K562 (cell line): ENCODE results near the gene ATP2A1. TPM values are rescaled to one million over a fixed set of nuclear protein-coding genes. Genes with fewer than 3 reads are reported as not detected.
A peak's percentile ranks its signal among the peaks of the same experiment; 100 is the strongest.

ENCODE experiments used
- ARNT ChIP-seq, 2 experiments: fragments of 450-650 bp; IDR thresholded peaks; 2 replicates each; pipeline ENCODE4 v1.6.1; 2016; ENCODE audit warnings: mild to moderate bottlenecking in 1 of 2
- CBX1 ChIP-seq: sonication (generic); IDR thresholded peaks from 2 replicates; pipeline ENCODE4 v1.6.1; 2016; ENCODE audit warnings: antibody characterized with exemption, low read depth, mild to moderate bottlenecking
- COPS2 ChIP-seq: fragments of 450-650 bp; conservative IDR thresholded peaks from 2 replicates; pipeline ENCODE4 v1.6.1; 2016; ENCODE audit warnings: mild to moderate bottlenecking, moderate library complexity
- ELF4 ChIP-seq: fragments of 450-650 bp; formaldehyde crosslinking; IDR thresholded peaks from 2 replicates; pipeline ENCODE4 v1.4.0; 2022; ENCODE audit warnings: missing genetic modification characterization
- HDAC8 ChIP-seq: fragments of 450-650 bp; IDR thresholded peaks from 2 replicates; pipeline ENCODE4 v1.6.1; 2016; ENCODE audit warnings: mild to moderate bottlenecking, missing genetic modification characterization, moderate library complexity, missing compliant biosample characterization
- HMGN3 ChIP-seq: IDR thresholded peaks from 2 replicates; pipeline ENCODE4 v1.6.1; 2011; ENCODE audit warnings: borderline replicate concordance, low read depth, mild to moderate bottlenecking, mixed read lengths, low read length; ENCODE audit not compliant: insufficient read length; ENCODE audit errors: extremely low read depth
- HSF4 ChIP-seq: fragments of 250-450 bp; sonication (Bioruptor Pico); IDR thresholded peaks from 2 replicates; pipeline ENCODE4 v2.1.2; 2022; ENCODE audit warnings: mild to moderate bottlenecking, moderate library complexity, borderline replicate concordance
- LEF1 ChIP-seq: fragments of 450-650 bp; IDR thresholded peaks from 2 replicates; pipeline ENCODE4 v1.6.1; 2016; ENCODE audit warnings: mild to moderate bottlenecking
- POLR2B ChIP-seq: fragments of 450-650 bp; IDR thresholded peaks from 2 replicates; pipeline ENCODE4 v1.6.1; 2018; ENCODE audit warnings: low read depth; ENCODE audit not compliant: partially characterized antibody
- SMAD3 ChIP-seq: fragments of 450-650 bp; formaldehyde crosslinking; conservative IDR thresholded peaks from 2 replicates; pipeline ENCODE4 v1.4.0; 2020; ENCODE audit warnings: mild to moderate bottlenecking
- STAT5B ChIP-seq: fragments of 250-450 bp; sonication (Bioruptor Pico); IDR thresholded peaks from 2 replicates; pipeline ENCODE4 v1.8.0; 2021; ENCODE audit warnings: mild to moderate bottlenecking, inconsistent platforms
- TAF15 ChIP-seq: fragments of 200-400 bp; formaldehyde crosslinking; IDR thresholded peaks from 2 replicates; pipeline ENCODE4 v1.6.1; 2017; ENCODE audit warnings: mild to moderate bottlenecking, low read depth, low read length, moderate library complexity
- ZNF124 ChIP-seq: sonication (generic); formaldehyde crosslinking; IDR thresholded peaks from 2 replicates; pipeline ENCODE4 v1.8.1; 2022; ENCODE audit warnings: missing genetic modification reagents
- ZNF347 ChIP-seq: fragments of 450-650 bp; formaldehyde crosslinking; IDR thresholded peaks from 2 replicates; pipeline ENCODE4 v1.4.0; 2020; ENCODE audit warnings: low read depth, mild to moderate bottlenecking, moderate library complexity
- ZNF696 ChIP-seq: fragments of 250-450 bp; sonication (Bioruptor Pico); conservative IDR thresholded peaks from 2 replicates; pipeline ENCODE4 v1.4.0; 2020; ENCODE audit warnings: mild to moderate bottlenecking, moderate library complexity
- polyA plus RNA-seq, 8 experiments: library from polyadenylated mRNA; depleted of rRNA in 4 of 8; stranded (reverse) in 5 of 8; unstranded in 3 of 8; fragments of >200 nt; fragmentation: Nextera tagmentation in 2 of 8; fragmentation: Illumina TruSeq in 1 of 8; extraction: Ambion mirVana in 2 of 8; extraction: Trizol in 1 of 8; gene quantifications; 2 replicates each; pipeline versions ENCODE4 v1.2.1 to v1.2.3, GENCODE V29; 2011 to 2014; ENCODE audit warnings: inconsistent platforms in 1 of 8, missing spikeins in 1 of 8
- total RNA-seq, 7 experiments: library from RNA; depleted of rRNA in 6 of 7; stranded (reverse); fragments of >200 nt in 6 of 7; fragmentation: Illumina TruSeq in 2 of 7; extraction: Trizol in 2 of 7; gene quantifications; 2 replicates each; pipeline versions ENCODE4 v1.2.1 to v1.2.3, GENCODE V29; 2011 to 2021; ENCODE audit warnings: low replicate concordance in 1 of 7
- TF ChIP-seq, protein P1 (sequence below), 2 experiments: fragments of 250-450 bp in 1 of 2; fragments of 450-650 bp in 1 of 2; sonication (Bioruptor Pico) in 1 of 2; IDR thresholded peaks; 2 replicates each; pipeline versions ENCODE4 v1.6.1 to v1.8.0; 2016 to 2021; ENCODE audit warnings: mild to moderate bottlenecking in 2 of 2, moderate library complexity in 2 of 2, missing compliant biosample characterization in 1 of 2, missing genetic modification characterization in 1 of 2
- TF ChIP-seq, protein P2 (sequence below): fragments of 450-650 bp; IDR thresholded peaks from 2 replicates; pipeline ENCODE4 v1.6.1; 2016; ENCODE audit warnings: mild to moderate bottlenecking, moderate library complexity

The ATP2A1 gene
- total and polyA plus RNA-seq, 9 of the 15 experiments (the other 6 are each of a cell fraction or from before 2014, with no cell fraction given): 0.25 to 2.6 (median 0.65) TPM

DNA sequence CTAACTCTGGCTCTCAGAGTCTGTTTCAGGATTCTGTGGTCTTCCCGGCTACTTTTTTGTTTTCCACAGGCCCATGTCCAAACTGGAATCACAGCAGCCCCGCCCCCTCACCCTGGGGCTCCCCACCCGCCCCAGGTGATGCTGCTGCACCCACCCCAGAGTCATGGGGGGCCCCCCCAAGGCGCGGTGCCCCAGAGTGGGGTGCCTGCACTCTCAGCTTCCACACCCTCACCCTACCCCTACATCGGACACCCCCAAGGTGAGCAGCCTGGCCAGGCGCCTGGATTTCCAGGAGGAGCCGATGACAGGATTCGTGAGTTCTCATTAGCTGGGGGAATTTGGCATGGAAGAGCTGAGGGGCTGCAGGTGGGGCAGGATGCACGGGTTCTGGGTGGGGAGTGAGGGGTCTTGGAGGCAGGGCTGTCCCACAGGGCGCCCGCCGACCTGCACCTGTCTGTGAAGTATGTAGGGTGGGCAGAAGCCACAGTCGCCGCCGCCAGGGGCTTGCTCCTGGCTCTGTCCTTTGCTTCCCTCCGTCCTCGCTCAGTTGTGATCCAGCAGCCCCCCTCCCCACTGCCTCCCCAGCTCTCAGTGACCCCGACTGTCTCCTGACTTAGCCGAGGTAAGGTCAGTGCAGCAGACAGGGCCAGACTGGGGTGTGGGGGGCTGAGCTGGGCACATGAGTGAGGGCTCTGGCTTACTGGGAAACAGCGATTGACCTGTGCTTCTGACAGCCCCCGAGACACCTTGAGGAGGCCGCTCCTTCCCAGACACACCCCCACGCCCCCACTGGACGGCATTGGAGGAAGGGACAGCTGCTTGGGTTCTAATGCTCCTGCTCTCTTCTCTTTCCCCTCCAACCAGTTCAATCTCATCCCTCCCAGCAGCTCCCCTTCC is 42.2 kb upstream of the ATP2A1 start (continued):
- TF ChIP-seq LEF1 (no peak), HDAC8 (no peak), STAT5B (no peak), POLR2B (peak; percentile 20), HSF4 (no peak), ZNF696 (CRISPR knock-in tag) (no peak), ARNT (IDR thresholded peaks at IDR 0.05) (no peak), ZNF347 (no peak), SMAD3 (no peak), CBX1 (no peak), HMGN3 (no peak), COPS2 (no peak), ZNF124 (CRISPR knock-in tag) (no peak), TAF15 (no peak), ELF4 (no peak)
- TF ChIP-seq, protein P1, sequence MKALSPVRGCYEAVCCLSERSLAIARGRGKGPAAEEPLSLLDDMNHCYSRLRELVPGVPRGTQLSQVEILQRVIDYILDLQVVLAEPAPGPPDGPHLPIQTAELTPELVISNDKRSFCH (CRISPR knock-in tag; IDR thresholded peaks at IDR 0.05): no peak
- TF ChIP-seq, protein P1 (tag; IDR thresholded peaks at IDR 0.05): no peak
- TF ChIP-seq, protein P2, sequence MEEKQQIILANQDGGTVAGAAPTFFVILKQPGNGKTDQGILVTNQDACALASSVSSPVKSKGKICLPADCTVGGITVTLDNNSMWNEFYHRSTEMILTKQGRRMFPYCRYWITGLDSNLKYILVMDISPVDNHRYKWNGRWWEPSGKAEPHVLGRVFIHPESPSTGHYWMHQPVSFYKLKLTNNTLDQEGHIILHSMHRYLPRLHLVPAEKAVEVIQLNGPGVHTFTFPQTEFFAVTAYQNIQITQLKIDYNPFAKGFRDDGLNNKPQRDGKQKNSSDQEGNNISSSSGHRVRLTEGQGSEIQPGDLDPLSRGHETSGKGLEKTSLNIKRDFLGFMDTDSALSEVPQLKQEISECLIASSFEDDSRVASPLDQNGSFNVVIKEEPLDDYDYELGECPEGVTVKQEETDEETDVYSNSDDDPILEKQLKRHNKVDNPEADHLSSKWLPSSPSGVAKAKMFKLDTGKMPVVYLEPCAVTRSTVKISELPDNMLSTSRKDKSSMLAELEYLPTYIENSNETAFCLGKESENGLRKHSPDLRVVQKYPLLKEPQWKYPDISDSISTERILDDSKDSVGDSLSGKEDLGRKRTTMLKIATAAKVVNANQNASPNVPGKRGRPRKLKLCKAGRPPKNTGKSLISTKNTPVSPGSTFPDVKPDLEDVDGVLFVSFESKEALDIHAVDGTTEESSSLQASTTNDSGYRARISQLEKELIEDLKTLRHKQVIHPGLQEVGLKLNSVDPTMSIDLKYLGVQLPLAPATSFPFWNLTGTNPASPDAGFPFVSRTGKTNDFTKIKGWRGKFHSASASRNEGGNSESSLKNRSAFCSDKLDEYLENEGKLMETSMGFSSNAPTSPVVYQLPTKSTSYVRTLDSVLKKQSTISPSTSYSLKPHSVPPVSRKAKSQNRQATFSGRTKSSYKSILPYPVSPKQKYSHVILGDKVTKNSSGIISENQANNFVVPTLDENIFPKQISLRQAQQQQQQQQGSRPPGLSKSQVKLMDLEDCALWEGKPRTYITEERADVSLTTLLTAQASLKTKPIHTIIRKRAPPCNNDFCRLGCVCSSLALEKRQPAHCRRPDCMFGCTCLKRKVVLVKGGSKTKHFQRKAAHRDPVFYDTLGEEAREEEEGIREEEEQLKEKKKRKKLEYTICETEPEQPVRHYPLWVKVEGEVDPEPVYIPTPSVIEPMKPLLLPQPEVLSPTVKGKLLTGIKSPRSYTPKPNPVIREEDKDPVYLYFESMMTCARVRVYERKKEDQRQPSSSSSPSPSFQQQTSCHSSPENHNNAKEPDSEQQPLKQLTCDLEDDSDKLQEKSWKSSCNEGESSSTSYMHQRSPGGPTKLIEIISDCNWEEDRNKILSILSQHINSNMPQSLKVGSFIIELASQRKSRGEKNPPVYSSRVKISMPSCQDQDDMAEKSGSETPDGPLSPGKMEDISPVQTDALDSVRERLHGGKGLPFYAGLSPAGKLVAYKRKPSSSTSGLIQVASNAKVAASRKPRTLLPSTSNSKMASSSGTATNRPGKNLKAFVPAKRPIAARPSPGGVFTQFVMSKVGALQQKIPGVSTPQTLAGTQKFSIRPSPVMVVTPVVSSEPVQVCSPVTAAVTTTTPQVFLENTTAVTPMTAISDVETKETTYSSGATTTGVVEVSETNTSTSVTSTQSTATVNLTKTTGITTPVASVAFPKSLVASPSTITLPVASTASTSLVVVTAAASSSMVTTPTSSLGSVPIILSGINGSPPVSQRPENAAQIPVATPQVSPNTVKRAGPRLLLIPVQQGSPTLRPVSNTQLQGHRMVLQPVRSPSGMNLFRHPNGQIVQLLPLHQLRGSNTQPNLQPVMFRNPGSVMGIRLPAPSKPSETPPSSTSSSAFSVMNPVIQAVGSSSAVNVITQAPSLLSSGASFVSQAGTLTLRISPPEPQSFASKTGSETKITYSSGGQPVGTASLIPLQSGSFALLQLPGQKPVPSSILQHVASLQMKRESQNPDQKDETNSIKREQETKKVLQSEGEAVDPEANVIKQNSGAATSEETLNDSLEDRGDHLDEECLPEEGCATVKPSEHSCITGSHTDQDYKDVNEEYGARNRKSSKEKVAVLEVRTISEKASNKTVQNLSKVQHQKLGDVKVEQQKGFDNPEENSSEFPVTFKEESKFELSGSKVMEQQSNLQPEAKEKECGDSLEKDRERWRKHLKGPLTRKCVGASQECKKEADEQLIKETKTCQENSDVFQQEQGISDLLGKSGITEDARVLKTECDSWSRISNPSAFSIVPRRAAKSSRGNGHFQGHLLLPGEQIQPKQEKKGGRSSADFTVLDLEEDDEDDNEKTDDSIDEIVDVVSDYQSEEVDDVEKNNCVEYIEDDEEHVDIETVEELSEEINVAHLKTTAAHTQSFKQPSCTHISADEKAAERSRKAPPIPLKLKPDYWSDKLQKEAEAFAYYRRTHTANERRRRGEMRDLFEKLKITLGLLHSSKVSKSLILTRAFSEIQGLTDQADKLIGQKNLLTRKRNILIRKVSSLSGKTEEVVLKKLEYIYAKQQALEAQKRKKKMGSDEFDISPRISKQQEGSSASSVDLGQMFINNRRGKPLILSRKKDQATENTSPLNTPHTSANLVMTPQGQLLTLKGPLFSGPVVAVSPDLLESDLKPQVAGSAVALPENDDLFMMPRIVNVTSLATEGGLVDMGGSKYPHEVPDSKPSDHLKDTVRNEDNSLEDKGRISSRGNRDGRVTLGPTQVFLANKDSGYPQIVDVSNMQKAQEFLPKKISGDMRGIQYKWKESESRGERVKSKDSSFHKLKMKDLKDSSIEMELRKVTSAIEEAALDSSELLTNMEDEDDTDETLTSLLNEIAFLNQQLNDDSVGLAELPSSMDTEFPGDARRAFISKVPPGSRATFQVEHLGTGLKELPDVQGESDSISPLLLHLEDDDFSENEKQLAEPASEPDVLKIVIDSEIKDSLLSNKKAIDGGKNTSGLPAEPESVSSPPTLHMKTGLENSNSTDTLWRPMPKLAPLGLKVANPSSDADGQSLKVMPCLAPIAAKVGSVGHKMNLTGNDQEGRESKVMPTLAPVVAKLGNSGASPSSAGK: no peak
